HepG2 (cell line): ENCODE data around the gene KANSL3. TPM values are rescaled to one million over a fixed set of nuclear protein-coding genes. Genes with fewer than 3 reads are reported as not detected.

Source experiments
- ARID4A ChIP-seq: sonication (generic); formaldehyde crosslinking; IDR thresholded peaks from 2 replicates; pipeline ENCODE4 v1.5.0; 2020; ENCODE audit warnings: mild to moderate bottlenecking, missing genetic modification reagents, borderline replicate concordance
- CREB3 ChIP-seq: sonication (generic); formaldehyde crosslinking; IDR thresholded peaks from 2 replicates; pipeline ENCODE4 v1.5.0; 2020; ENCODE audit warnings: missing genetic modification reagents
- DMTF1 ChIP-seq: sonication (generic); formaldehyde crosslinking; IDR thresholded peaks from 2 replicates; pipeline ENCODE4 v1.4.0; 2020; ENCODE audit warnings: mild to moderate bottlenecking, missing genetic modification reagents
- FOXK1 ChIP-seq: sonication (generic); formaldehyde crosslinking; IDR thresholded peaks from 2 replicates; pipeline ENCODE4 v1.4.0; 2020; ENCODE audit warnings: low read depth, missing genetic modification reagents, borderline replicate concordance
- HBP1 ChIP-seq: IDR thresholded peaks from 2 replicates; pipeline ENCODE4 v1.6.1; 2016; ENCODE audit warnings: low read depth, control low read depth
- JDP2 ChIP-seq: sonication (generic); formaldehyde crosslinking; IDR thresholded peaks from 2 replicates; pipeline ENCODE4 v1.8.1; 2022; ENCODE audit warnings: missing genetic modification reagents, borderline replicate concordance
- NKX3-1 ChIP-seq: sonication (generic); formaldehyde crosslinking; IDR thresholded peaks from 2 replicates; pipeline ENCODE4 v1.5.0; 2020; ENCODE audit warnings: missing genetic modification reagents
- PAXIP1 ChIP-seq: sonication (generic); formaldehyde crosslinking; conservative IDR thresholded peaks from 2 replicates; pipeline ENCODE4 v1.4.0; 2020; ENCODE audit warnings: mild to moderate bottlenecking, missing genetic modification reagents, moderate library complexity
- RAD51 ChIP-seq: fragments of 450-650 bp; IDR thresholded peaks from 2 replicates; pipeline ENCODE4 v1.6.1; 2016; ENCODE audit warnings: borderline replicate concordance
- TMF1 ChIP-seq: sonication (generic); formaldehyde crosslinking; IDR thresholded peaks from 2 replicates; pipeline ENCODE4 v1.8.1; 2022; ENCODE audit warnings: low read depth, missing genetic modification reagents
- ZC3H4 ChIP-seq: sonication (generic); formaldehyde crosslinking; IDR thresholded peaks from 2 replicates; pipeline ENCODE4 v1.4.0; 2020; ENCODE audit warnings: missing genetic modification reagents, borderline replicate concordance
- ZFP1 ChIP-seq: IDR thresholded peaks from 2 replicates; pipeline ENCODE4 v1.6.1; 2016
- ZNF33B ChIP-seq: sonication (generic); formaldehyde crosslinking; IDR thresholded peaks from 2 replicates; pipeline ENCODE4 v1.5.1; 2020; ENCODE audit warnings: mild to moderate bottlenecking, missing genetic modification reagents
- ZNF652 ChIP-seq: IDR thresholded peaks from 2 replicates; pipeline ENCODE4 v1.6.1; 2016; ENCODE audit warnings: low read depth, borderline replicate concordance
- ZNF737 ChIP-seq: sonication (generic); formaldehyde crosslinking; IDR thresholded peaks from 2 replicates; pipeline ENCODE4 v1.5.0; 2020; ENCODE audit warnings: missing genetic modification reagents, mild to moderate bottlenecking, borderline replicate concordance
- polyA plus RNA-seq, 8 experiments: library from polyadenylated mRNA; depleted of rRNA in 3 of 8; stranded (reverse) in 7 of 8; unstranded in 1 of 8; fragments of >200 nt; fragmentation: Illumina TruSeq in 4 of 8; extraction: Trizol in 4 of 8; gene quantifications; 2 replicates each; pipeline versions ENCODE4 v1.2.1 to v1.2.3, GENCODE V29; 2011 to 2016; ENCODE audit warnings: low read depth in 4 of 8, missing spikeins in 1 of 8, mixed read lengths in 1 of 8; ENCODE audit not compliant: insufficient read depth in 1 of 8
- total RNA-seq, 5 experiments: library from RNA; depleted of rRNA; stranded (reverse); fragments of >200 nt; fragmentation: Illumina TruSeq; extraction: Trizol; gene quantifications; 2 replicates each; pipeline ENCODE4 v1.2.3, GENCODE V29; 2016; ENCODE audit warnings: low read depth in 1 of 5

Gene KANSL3
- total and polyA plus RNA-seq, 2 of the 13 experiments (the other 11 are each of a cell fraction or from before 2014, with no cell fraction given): 20.8 to 37.3 TPM

- peak; percentile 88; the same call in 1 of the 2 replicates for TF ChIP-seq FOXK1 (CRISPR knock-in tag)
- 0 out of 2 replicates have a peak, but pooled peaks have one; percentile 16 for TF ChIP-seq NKX3-1 (CRISPR knock-in tag)
- no peak for TF ChIP-seq ZNF737 (CRISPR knock-in tag)
- no peak; the same call in 1 of the 2 replicates for TF ChIP-seq ZFP1
- TF ChIP-seq PAXIP1: peak; percentile 95
- 0 out of 2 replicates have a peak, but pooled peaks have one; percentile 45 for TF ChIP-seq ZNF652 (CRISPR knock-in tag)
- TF ChIP-seq CREB3: no peak
- no peak for TF ChIP-seq JDP2
- TF ChIP-seq HBP1 (CRISPR knock-in tag): peak; percentile 93
- TF ChIP-seq ARID4A (CRISPR knock-in tag): peak; percentile 92
- TF ChIP-seq ZC3H4 (CRISPR knock-in tag): peak; percentile 81; the same call in 1 of the 2 replicates
- no peak for TF ChIP-seq RAD51
- no peak for TF ChIP-seq ZNF33B (CRISPR knock-in tag)
- no peak for TF ChIP-seq DMTF1 (CRISPR knock-in tag)
- TF ChIP-seq TMF1 (CRISPR knock-in tag): peak; percentile 33; the same call in 1 of the 2 replicates
These were observed 81.4 kb downstream of the KANSL3 start (continued) for GRCh38 chr2:96556441-96557330.
